UCSD-AML1 (cell line): ENCODE measurements around the gene C2orf81.

ENCODE experiments used
- DNase-seq: peaks from one replicate; lab custom pipeline; 2025; ENCODE audit not compliant: unreplicated experiment; lab: John Stamatoyannopoulos, UW

Gene C2orf81

GRCh38 chr2:74391209-74391579 is 30.2 kb downstream of the C2orf81 start:
- DNase-seq = no peak

- no peak for DNase-seq
Measured at GRCh38 chr2:74390606-74391005, 30.8 kb downstream of the C2orf81 start.

- no peak for DNase-seq
Measured at GRCh38 chr2:74387346-74387745, 34.1 kb downstream of the C2orf81 start.

GRCh38 chr2:74385396-74385795 is 36.0 kb downstream of the C2orf81 start:
- DNase-seq = no peak

GRCh38 chr2:74384051-74384450 is 37.4 kb downstream of the C2orf81 start:
- DNase-seq = no peak

- no peak for DNase-seq
Measured at GRCh38 chr2:74383254-74383653, 38.2 kb downstream of the C2orf81 start.

GRCh38 chr2:74381751-74382150 is 39.7 kb downstream of the C2orf81 start:
- no peak for DNase-seq

- DNase-seq = no peak
Measured at GRCh38 chr2:74379851-74380789, 41.3 kb downstream of the C2orf81 start, which contains the start of gene DCTN1. Gene DCTN1, minus strand, starts transcription at chr2:74380311. Its CDS starts 274 bp downstream, at chr2:74380037.

- DNase-seq = no peak
Measured at GRCh38 chr2:74378007-74378406, 43.4 kb downstream of the C2orf81 start.

- DNase-seq = no peak
Measured at GRCh38 chr2:74375838-74376237, 45.6 kb downstream of the C2orf81 start.

GRCh38 chr2:74374509-74375205 is 46.8 kb downstream of the C2orf81 start:
- no peak for DNase-seq

GRCh38 chr2:74373985-74374384 is 47.4 kb downstream of the C2orf81 start:
- peak; percentile 51 for DNase-seq

- DNase-seq = no peak
Measured at GRCh38 chr2:74373221-74373676, 48.2 kb downstream of the C2orf81 start.

- DNase-seq = no peak
Measured at GRCh38 chr2:74372674-74373073, 48.7 kb downstream of the C2orf81 start.

GRCh38 chr2:74371421-74371820 is 50.0 kb downstream of the C2orf81 start:
- DNase-seq = no peak

- DNase-seq = no peak
Measured at GRCh38 chr2:74369976-74370375, 51.4 kb downstream of the C2orf81 start.

GRCh38 chr2:74368499-74368898 is 52.9 kb downstream of the C2orf81 start:
- DNase-seq = no peak

- no peak for DNase-seq
Measured at GRCh38 chr2:74367789-74368188, 53.6 kb downstream of the C2orf81 start.

GRCh38 chr2:74366036-74366435 is 55.4 kb downstream of the C2orf81 start:
- DNase-seq = no peak

GRCh38 chr2:74364533-74365505 is 56.6 kb downstream of the C2orf81 start:
- DNase-seq = no peak
